ENCODE results near the gene PHTF1. TPM values are rescaled to one million over a fixed set of nuclear protein-coding genes. Genes with fewer than 3 reads are reported as not detected.

Gene PHTF1
- total and polyA plus RNA-seq, 2 of the 4 experiments (the other 2 are of a cell fraction): 9.6 to 13.3 TPM

DNA sequence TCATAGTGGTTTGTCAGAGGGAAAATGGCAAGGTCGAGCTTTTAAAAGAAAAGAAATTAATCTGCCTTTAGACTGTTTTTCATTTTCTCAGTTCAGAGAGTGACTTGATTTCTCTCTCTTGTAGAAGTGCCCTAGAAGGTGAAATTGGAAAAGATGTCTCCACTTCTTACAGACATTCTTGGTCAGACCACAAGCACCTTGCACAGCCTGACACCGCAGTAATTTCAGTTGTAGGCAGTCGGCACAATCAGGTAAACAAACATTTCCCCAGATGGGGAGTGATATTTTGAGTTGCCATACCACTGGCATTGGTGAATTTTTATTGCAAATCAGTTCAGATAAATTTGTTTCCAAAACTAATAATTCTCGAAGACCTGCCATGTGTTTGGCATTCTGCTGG is 86.8 kb downstream of the PHTF1 start:
- CTCF ChIA-PET: no interaction called here
- Histone ChIP-seq H3K4me1 (ENCODE audit: control insufficient read depth, insufficient read depth, low read length) (peaks cover 2% of the 10 kb centered on the region; the same call in 1 of the 2 replicates), H2BK5ac (ENCODE audit: low read depth, low read length, poor library complexity, severe bottlenecking) (no peak overlapping the region), H4K8ac (ENCODE audit: low read depth in 2 of 2, low read length in 2 of 2) (no peak overlapping the region), H3K9me1 (ENCODE audit: insufficient read depth, low read length) (peaks cover 6% of the 10 kb centered on the region; the same call in 1 of the 2 replicates), H3K14ac (replicated peaks; ENCODE audit: low read depth, low read length) (no peak overlapping the region), H4K5ac (ENCODE audit: low read depth, low read length) (no peak overlapping the region), H2BK120ac (ENCODE audit: low read depth, low read length) (no peak overlapping the region), H3K36me3 (ENCODE audit: control insufficient read depth, insufficient read depth, low read length) (no peaks in the 10 kb centered on the region), H3K56ac (ENCODE audit: extremely low read depth, insufficient read depth, low read length) (no peak overlapping the region), H3K79me1 (ENCODE audit: low read depth in 1 of 2, low read length in 2 of 2) (no peaks in the 10 kb centered on the region), H3K9ac (ENCODE audit: low read depth, low read length) (no peak overlapping the region), H3K27me3 (ENCODE audit: control insufficient read depth, insufficient read depth, low read length) (no peaks in the 10 kb centered on the region), H2AK9ac (replicated peaks; ENCODE audit: low read depth, low read length, poor library complexity) (no peak overlapping the region), H2AFZ (replicated peaks; ENCODE audit: low read length, poor library complexity) (no peak overlapping the region), H4K91ac (ENCODE audit: insufficient read depth, low read depth, low read length) (no peak overlapping the region), H4K20me1 (ENCODE audit: insufficient read depth, low read length) (no peaks in the 10 kb centered on the region), H3K23ac (ENCODE audit: low read depth, low read length) (no peak overlapping the region), H3K4me3 (ENCODE audit: insufficient read depth, low read depth, low read length) (no peak overlapping the region), H2AK5ac (ENCODE audit: low read depth, low read length) (no peak overlapping the region), H3K4me2 (ENCODE audit: low read depth, low read length) (no peak overlapping the region), H3K18ac (ENCODE audit: low read depth, low read length) (no peak overlapping the region), H3K27ac (ENCODE audit: insufficient read depth, low read length) (no peak overlapping the region), H2BK20ac (ENCODE audit: low read depth, low read length) (no peak overlapping the region), H3K9me3 (ENCODE audit: control insufficient read depth, insufficient read depth, low read length) (no peaks in the 10 kb centered on the region), H2BK15ac (ENCODE audit: low read depth, low read length) (no peak overlapping the region), H3K4ac (ENCODE audit: low read depth, low read length) (no peak overlapping the region)
- POLR2A ChIA-PET (ENCODE audit: unreplicated experiment): no interaction called here
- BruUV-seq (replicated peaks): no TSS peak
- no CpG with 5 or more reads among the region's 4 CpGs for WGBS, 2 experiments (ENCODE audit: extremely low coverage in 2 of 2, insufficient read length in 1 of 2)
- TF ChIP-seq RAD21 (IDR thresholded peaks at IDR 0.05; ENCODE audit: low read length) (no peak), MAZ (IDR thresholded peaks at IDR 0.05; ENCODE audit: borderline replicate concordance, low read depth, low read length) (no peak), RFX5 (IDR thresholded peaks at IDR 0.05; ENCODE audit: low read depth, low read length) (no peak), FOS (IDR thresholded peaks at IDR 0.05; ENCODE audit: low read depth, low read length) (no peak), CEBPB (IDR thresholded peaks at IDR 0.05; ENCODE audit: low read depth, low read length) (no peak)
- TF ChIP-seq, protein P1, sequence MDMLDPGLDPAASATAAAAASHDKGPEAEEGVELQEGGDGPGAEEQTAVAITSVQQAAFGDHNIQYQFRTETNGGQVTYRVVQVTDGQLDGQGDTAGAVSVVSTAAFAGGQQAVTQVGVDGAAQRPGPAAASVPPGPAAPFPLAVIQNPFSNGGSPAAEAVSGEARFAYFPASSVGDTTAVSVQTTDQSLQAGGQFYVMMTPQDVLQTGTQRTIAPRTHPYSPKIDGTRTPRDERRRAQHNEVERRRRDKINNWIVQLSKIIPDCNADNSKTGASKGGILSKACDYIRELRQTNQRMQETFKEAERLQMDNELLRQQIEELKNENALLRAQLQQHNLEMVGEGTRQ (IDR thresholded peaks at IDR 0.05; ENCODE audit: low read depth, low read length): no peak
- TF ChIP-seq, protein P2, sequence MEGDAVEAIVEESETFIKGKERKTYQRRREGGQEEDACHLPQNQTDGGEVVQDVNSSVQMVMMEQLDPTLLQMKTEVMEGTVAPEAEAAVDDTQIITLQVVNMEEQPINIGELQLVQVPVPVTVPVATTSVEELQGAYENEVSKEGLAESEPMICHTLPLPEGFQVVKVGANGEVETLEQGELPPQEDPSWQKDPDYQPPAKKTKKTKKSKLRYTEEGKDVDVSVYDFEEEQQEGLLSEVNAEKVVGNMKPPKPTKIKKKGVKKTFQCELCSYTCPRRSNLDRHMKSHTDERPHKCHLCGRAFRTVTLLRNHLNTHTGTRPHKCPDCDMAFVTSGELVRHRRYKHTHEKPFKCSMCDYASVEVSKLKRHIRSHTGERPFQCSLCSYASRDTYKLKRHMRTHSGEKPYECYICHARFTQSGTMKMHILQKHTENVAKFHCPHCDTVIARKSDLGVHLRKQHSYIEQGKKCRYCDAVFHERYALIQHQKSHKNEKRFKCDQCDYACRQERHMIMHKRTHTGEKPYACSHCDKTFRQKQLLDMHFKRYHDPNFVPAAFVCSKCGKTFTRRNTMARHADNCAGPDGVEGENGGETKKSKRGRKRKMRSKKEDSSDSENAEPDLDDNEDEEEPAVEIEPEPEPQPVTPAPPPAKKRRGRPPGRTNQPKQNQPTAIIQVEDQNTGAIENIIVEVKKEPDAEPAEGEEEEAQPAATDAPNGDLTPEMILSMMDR (conservative IDR thresholded peaks at IDR 0.05; ENCODE audit: low read depth, low read length): no peak
- intact Hi-C loops (cut with micrococcal nuclease) (loop anchor here (10.0 kb wide), 2 partner anchors 218 to 448 kb away; no protein-coding TSS in a partner anchor), in situ Hi-C loops (cut with MboI; ENCODE audit: low sequenced_read_pairs) (no loop called here), dilution Hi-C loops (cut with HindIII; ENCODE audit: low sequenced_read_pairs, unreplicated experiment) (no loop called here)
- DNase-seq: no peak
- ATAC-seq (ENCODE audit: low read depth): no peak
